HepG2 (cell line): Measurements from ENCODE around the gene LHFPL2.

ENCODE experiments used
- ARNT ChIP-seq: fragments of 450-650 bp; IDR thresholded peaks from 2 replicates; pipeline ENCODE4 v1.6.1; 2017
- ATF1 ChIP-seq: IDR thresholded peaks from 2 replicates; pipeline ENCODE4 v1.6.1; 2016; ENCODE audit warnings: mild to moderate bottlenecking, control low read depth
- EHMT2 ChIP-seq: fragments of 200-600 bp; sonication (generic); IDR thresholded peaks from 2 replicates; pipeline ENCODE4 v1.7.0; 2017; ENCODE audit warnings: antibody characterized with exemption, low read depth, low read length, borderline replicate concordance
- HNF4A ChIP-seq: sonication (generic); formaldehyde crosslinking; IDR thresholded peaks from 2 replicates; pipeline ENCODE4 v1.4.0; 2020; ENCODE audit warnings: missing genetic modification reagents
- MLLT10 ChIP-seq: sonication (generic); formaldehyde crosslinking; IDR thresholded peaks from 2 replicates; pipeline ENCODE4 v1.4.0; 2020; ENCODE audit warnings: missing genetic modification reagents
- NCOA5 ChIP-seq: sonication (generic); formaldehyde crosslinking; IDR thresholded peaks from 2 replicates; pipeline ENCODE4 v1.4.0; 2020; ENCODE audit warnings: missing genetic modification reagents
- RAD51 ChIP-seq: fragments of 450-650 bp; IDR thresholded peaks from 2 replicates; pipeline ENCODE4 v1.6.1; 2016; ENCODE audit warnings: borderline replicate concordance
- SMYD3 ChIP-seq: sonication (generic); formaldehyde crosslinking; IDR thresholded peaks from 2 replicates; pipeline ENCODE4 v1.8.1; 2023; ENCODE audit warnings: mild to moderate bottlenecking, missing genetic modification reagents
- TARDBP ChIP-seq: sonication (generic); formaldehyde crosslinking; IDR thresholded peaks from 2 replicates; pipeline ENCODE4 v1.8.0; 2022; ENCODE audit warnings: mild to moderate bottlenecking, missing genetic modification reagents
- YY1 ChIP-seq: IDR thresholded peaks from 2 replicates; pipeline ENCODE4 v1.6.1; 2011; ENCODE audit warnings: low read length, low read depth, moderate library complexity, mild to moderate bottlenecking; ENCODE audit not compliant: insufficient read depth, insufficient replicate concordance
- ZNF329 ChIP-seq: sonication (generic); formaldehyde crosslinking; IDR thresholded peaks from 2 replicates; pipeline ENCODE4 v1.9.0; 2021; ENCODE audit warnings: low read depth, mild to moderate bottlenecking, missing genetic modification reagents
- TF ChIP-seq, protein P1 (sequence below): sonication (generic); formaldehyde crosslinking; IDR thresholded peaks from 2 replicates; pipeline ENCODE4 v1.4.0; 2020; ENCODE audit warnings: mild to moderate bottlenecking, missing genetic modification reagents, borderline replicate concordance
- TF ChIP-seq, protein P2 (sequence below): sonication (generic); formaldehyde crosslinking; IDR thresholded peaks from 2 replicates; pipeline ENCODE4 v1.5.0; 2020; ENCODE audit warnings: mild to moderate bottlenecking, missing genetic modification reagents, moderate library complexity

DNA sequence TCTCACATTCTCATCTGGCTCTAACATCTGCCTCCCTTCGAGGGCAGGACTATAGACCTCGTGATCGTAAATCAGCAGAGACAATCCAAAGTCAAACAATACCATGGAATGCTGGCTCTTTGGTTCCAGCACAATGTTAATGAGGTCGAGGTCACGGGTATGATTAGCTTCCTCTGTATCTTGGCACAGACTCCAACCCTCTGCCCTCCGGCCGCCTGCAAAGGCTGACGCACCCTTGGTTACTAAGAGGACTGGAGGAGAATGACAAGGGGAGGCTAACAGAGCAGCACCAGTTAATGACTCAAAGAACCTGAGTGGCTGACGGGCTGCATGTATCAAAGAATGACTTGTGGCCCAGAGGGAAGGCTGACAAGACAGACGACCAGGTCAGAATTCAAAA is 10.1 kb downstream of the LHFPL2 start:
- TF ChIP-seq RAD51 = no peak
- TF ChIP-seq, protein P1, sequence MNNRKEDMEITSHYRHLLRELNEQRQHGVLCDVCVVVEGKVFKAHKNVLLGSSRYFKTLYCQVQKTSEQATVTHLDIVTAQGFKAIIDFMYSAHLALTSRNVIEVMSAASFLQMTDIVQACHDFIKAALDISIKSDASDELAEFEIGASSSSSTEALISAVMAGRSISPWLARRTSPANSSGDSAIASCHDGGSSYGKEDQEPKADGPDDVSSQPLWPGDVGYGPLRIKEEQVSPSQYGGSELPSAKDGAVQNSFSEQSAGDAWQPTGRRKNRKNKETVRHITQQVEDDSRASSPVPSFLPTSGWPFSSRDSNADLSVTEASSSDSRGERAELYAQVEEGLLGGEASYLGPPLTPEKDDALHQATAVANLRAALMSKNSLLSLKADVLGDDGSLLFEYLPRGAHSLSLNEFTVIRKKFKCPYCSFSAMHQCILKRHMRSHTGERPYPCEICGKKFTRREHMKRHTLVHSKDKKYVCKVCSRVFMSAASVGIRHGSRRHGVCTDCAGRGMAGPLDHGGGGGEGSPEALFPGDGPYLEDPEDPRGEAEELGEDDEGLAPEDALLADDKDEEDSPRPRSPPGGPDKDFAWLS = no peak
- no peak for TF ChIP-seq TARDBP (CRISPR knock-in tag)
- TF ChIP-seq, protein P2, sequence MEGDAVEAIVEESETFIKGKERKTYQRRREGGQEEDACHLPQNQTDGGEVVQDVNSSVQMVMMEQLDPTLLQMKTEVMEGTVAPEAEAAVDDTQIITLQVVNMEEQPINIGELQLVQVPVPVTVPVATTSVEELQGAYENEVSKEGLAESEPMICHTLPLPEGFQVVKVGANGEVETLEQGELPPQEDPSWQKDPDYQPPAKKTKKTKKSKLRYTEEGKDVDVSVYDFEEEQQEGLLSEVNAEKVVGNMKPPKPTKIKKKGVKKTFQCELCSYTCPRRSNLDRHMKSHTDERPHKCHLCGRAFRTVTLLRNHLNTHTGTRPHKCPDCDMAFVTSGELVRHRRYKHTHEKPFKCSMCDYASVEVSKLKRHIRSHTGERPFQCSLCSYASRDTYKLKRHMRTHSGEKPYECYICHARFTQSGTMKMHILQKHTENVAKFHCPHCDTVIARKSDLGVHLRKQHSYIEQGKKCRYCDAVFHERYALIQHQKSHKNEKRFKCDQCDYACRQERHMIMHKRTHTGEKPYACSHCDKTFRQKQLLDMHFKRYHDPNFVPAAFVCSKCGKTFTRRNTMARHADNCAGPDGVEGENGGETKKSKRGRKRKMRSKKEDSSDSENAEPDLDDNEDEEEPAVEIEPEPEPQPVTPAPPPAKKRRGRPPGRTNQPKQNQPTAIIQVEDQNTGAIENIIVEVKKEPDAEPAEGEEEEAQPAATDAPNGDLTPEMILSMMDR (CRISPR knock-in tag) = no peak
- no peak for TF ChIP-seq HNF4A (CRISPR knock-in tag)
- TF ChIP-seq ARNT = no peak
- TF ChIP-seq ZNF329 (CRISPR knock-in tag) = no peak
- TF ChIP-seq MLLT10 = no peak
- TF ChIP-seq EHMT2 = no peak
- no peak for TF ChIP-seq ATF1 (CRISPR knock-in tag)
- no peak for TF ChIP-seq SMYD3 (CRISPR knock-in tag)
- no peak for TF ChIP-seq YY1
- TF ChIP-seq NCOA5 (CRISPR knock-in tag) = no peak
